Measurements from ENCODE around the gene SH3D19. TPM values are rescaled to one million over a fixed set of nuclear protein-coding genes. Genes with fewer than 3 reads are reported as not detected.

The SH3D19 gene
- total and polyA plus RNA-seq, 12 donors, result 32.4 to 175 (median 116) TPM

DNA sequence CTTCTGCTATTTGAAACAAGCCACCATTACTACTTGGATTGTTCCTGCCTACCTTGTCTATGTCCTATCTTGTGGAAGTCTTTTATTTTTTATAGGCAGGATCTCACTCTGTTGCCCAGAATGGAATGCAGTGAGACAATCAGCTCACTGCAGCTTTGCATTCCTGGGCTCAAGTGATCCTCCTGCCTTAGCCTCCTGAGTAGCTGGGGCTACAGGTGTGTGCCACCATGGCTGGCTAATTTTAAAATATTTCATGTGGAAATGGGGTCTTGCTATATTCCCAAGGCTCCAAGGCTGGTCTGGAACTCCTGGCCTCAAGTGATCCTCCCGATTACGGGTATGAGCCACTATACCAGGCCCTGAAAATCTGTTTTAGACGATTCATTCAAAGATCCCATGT, 218.3 kb downstream of the SH3D19 start:
- intact Hi-C loops (cut with DNase I), result loop anchor here in 1 of 10 donors (10.0 kb wide), 1 partner anchor 1428 kb away; the partner anchor contains the start of gene FBXW7
- ATAC-seq, result no peak
- no peak for TF ChIP-seq CTCF (IDR thresholded peaks at IDR 0.05)
- no peak for DNase-seq
- peaks cover 0 to 5% (median 0%) of the 10 kb centered on the region in 11 donors for H3K9me3 ChIP-seq
- peaks cover 0 to 91% (median 30%) of the 10 kb centered on the region in 9 donors for H3K36me3 ChIP-seq
- H3K4me3 ChIP-seq, result no peak overlapping the region
- no peaks in the 10 kb centered on the region for H3K27me3 ChIP-seq
- 97 to 99% methylated on average over 3 of the region's 3 CpGs for WGBS, 2 donors
- no peak overlapping the region for H3K27ac ChIP-seq
- peaks cover 0 to 27% (median 12%) of the 10 kb centered on the region in 9 donors for H3K4me1 ChIP-seq

- peaks cover 0 to 5% (median 0%) of the 10 kb centered on the region in 11 donors for H3K9me3 ChIP-seq
- WGBS, 2 donors, result 99% methylated on average over 5 of the region's 5 CpGs
- H3K4me1 ChIP-seq, result peaks cover 0 to 37% (median 23%) of the 10 kb centered on the region in 9 donors
- intact Hi-C loops (cut with DNase I), result loop anchor here in 1 of 10 donors (10.0 kb wide), 1 partner anchor 1429 kb away; the partner anchor contains the start of gene FBXW7
- no peak overlapping the region for H3K4me3 ChIP-seq
- ATAC-seq, result peak in 3 of 8 donors; percentile 20 to 48 (median 23)
- no peak overlapping the region for H3K27ac ChIP-seq
- peaks cover 0 to 95% (median 38%) of the 10 kb centered on the region in 9 donors for H3K36me3 ChIP-seq
- no peak for TF ChIP-seq CTCF (IDR thresholded peaks at IDR 0.05)
- DNase-seq, result no peak
- no peaks in the 10 kb centered on the region for H3K27me3 ChIP-seq
Measured at GRCh38 chr4:151105454-151106032, 219.9 kb downstream of the SH3D19 start.

DNA sequence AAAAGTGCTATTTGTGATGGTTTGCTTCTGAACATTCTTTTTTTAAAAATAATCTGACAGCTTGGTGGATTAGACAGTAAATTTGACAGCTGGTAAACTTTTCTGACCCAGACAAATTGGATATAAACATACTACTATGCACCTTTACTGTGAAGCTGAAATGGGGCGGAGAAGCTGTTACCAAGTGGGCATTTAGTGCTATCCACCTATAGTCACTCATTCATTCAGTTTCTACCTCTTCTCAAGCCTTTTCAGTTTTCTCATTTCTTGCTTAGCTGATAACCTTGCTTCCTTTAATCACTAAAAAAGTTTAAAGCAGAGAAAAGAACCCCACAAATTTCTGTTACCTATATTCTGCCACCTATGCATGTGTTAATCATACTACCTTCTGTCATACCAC, 220.8 kb downstream of the SH3D19 start:
- intact Hi-C loops (cut with DNase I), result loop anchor here in 1 of 10 donors (10.0 kb wide), 1 partner anchor 1430 kb away; the partner anchor contains the start of gene FBXW7
- H3K9me3 ChIP-seq, result peaks cover 0 to 5% (median 0%) of the 10 kb centered on the region in 11 donors
- H3K36me3 ChIP-seq, result peaks cover 0 to 92% (median 38%) of the 10 kb centered on the region in 9 donors
- ATAC-seq, result no peak
- no peak overlapping the region for H3K4me3 ChIP-seq
- peaks cover 0 to 42% (median 26%) of the 10 kb centered on the region in 9 donors for H3K4me1 ChIP-seq
- H3K27me3 ChIP-seq, result no peaks in the 10 kb centered on the region
- no peak for TF ChIP-seq CTCF (IDR thresholded peaks at IDR 0.05)
- DNase-seq, result no peak
- H3K27ac ChIP-seq, result no peak overlapping the region
- WGBS, 2 donors, result 86 to 95% methylated on average over 1 of the region's 1 CpG

DNA sequence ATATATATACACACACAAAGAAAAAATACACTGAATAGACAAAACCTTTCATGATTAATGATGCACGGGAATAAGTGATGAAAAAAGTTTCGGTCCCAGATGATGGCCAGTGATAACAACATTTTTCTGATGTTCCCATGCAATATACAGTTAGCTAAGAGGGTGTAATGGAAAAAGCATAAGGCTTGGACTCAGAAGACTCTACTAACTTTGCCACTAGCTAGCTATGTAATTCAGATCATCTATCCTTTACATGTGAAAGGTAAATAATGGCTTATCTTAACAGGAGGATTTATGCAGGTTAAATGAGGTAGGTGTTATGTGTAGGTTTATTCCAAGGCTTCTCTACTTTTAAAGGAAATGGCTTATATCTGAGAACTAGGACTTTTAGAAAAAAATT, 221.6 kb downstream of the SH3D19 start:
- Histone ChIP-seq H3K4me3 (no peak overlapping the region), H3K36me3 (peaks cover 0 to 84% (median 38%) of the 10 kb centered on the region in 9 donors), H3K9me3 (peaks cover 0 to 5% (median 0%) of the 10 kb centered on the region in 11 donors), H3K4me1 (peaks cover 0 to 45% (median 26%) of the 10 kb centered on the region in 9 donors), H3K27me3 (no peaks in the 10 kb centered on the region), H3K27ac (no peak overlapping the region)
- ATAC-seq (no peak), DNase-seq (no peak)
- 75 to 82% methylated on average over 2 of the region's 2 CpGs for WGBS, 2 donors
- TF ChIP-seq CTCF (IDR thresholded peaks at IDR 0.05), result no peak
- intact Hi-C loops (cut with DNase I), result loop anchor here in 1 of 10 donors (10.0 kb wide), 1 partner anchor 1431 kb away; the partner anchor contains the start of gene FBXW7

Measured in heart right ventricle (tissue), 16 donors.